Measurements from ENCODE around the gene METTL9.
"Not testable (repeated sequence)": the region's sequence is repeated elsewhere in the genome, so short reads cannot be mapped to it uniquely, and the experiment has no call there.

METTL9 gene

DNA sequence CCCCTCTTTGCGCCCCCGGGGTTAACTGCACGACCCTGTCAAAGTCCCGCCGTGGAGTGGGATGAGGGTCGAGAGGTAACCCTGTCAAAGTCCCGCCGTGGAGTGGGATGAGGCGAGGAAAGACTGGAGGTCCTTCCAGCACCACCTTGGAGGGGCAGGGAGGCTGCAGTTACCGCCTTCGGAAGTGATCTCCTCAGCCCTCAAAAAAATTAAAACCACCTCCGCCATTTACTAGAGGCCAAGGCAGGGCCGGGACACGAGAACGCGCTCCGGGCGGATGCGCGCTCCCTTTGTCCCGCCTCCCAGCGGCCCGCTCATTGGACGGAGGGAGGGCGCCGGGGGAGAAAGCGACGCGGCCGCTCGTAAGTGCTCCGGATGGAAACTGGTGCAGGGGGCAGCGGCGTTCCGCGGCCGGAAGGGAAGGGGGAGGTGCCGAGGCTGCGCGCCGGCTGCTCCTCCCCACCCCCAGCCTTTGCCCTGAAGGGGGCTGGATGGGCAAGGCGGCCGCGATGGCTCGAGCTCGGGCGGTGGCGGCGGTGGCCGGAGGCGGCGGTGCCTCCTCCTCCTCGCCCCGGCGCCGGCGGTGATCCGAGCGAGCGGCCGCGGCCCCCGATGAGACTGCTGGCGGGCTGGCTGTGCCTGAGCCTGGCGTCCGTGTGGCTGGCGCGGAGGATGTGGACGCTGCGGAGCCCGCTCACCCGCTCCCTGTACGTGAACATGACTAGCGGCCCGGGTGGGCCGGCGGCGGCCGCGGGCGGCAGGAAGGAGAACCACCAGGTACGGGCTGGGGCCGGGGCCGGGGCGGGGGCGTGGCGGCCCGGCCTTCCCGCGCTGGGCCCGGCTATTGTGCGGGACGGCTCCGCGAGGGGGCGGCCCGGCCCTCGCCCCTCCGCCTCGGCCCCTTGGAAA is at the start of gene METTL9:
TSS of gene METTL9 (plus strand) at position 456 of the 909 bp plus-strand sequence. CDS start at position 613, 157 bp downstream.
- in situ Hi-C loops (cut with HindIII; ENCODE audit: low sequenced_read_pairs), result no loop called here
- TF ChIP-seq, protein P1, sequence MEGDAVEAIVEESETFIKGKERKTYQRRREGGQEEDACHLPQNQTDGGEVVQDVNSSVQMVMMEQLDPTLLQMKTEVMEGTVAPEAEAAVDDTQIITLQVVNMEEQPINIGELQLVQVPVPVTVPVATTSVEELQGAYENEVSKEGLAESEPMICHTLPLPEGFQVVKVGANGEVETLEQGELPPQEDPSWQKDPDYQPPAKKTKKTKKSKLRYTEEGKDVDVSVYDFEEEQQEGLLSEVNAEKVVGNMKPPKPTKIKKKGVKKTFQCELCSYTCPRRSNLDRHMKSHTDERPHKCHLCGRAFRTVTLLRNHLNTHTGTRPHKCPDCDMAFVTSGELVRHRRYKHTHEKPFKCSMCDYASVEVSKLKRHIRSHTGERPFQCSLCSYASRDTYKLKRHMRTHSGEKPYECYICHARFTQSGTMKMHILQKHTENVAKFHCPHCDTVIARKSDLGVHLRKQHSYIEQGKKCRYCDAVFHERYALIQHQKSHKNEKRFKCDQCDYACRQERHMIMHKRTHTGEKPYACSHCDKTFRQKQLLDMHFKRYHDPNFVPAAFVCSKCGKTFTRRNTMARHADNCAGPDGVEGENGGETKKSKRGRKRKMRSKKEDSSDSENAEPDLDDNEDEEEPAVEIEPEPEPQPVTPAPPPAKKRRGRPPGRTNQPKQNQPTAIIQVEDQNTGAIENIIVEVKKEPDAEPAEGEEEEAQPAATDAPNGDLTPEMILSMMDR (IDR thresholded peaks at IDR 0.05; ENCODE audit: low read depth, low read length, missing control alignments), result no peak
- H3K4me3 ChIP-seq (ENCODE audit: low read depth, low read length), result peak within 1 kb of the TSS; percentile 55
- peak; percentile 83 for DNase-seq (ENCODE audit: low read depth)

- DNase-seq (ENCODE audit: low read depth); in situ Hi-C loops (cut with HindIII; ENCODE audit: low sequenced_read_pairs); H3K4me3 ChIP-seq (ENCODE audit: low read depth, low read length): not testable (repeated sequence)
These were observed 49.4 kb upstream of the METTL9 start for GRCh38 chr16:21549975-21550374.

DNA sequence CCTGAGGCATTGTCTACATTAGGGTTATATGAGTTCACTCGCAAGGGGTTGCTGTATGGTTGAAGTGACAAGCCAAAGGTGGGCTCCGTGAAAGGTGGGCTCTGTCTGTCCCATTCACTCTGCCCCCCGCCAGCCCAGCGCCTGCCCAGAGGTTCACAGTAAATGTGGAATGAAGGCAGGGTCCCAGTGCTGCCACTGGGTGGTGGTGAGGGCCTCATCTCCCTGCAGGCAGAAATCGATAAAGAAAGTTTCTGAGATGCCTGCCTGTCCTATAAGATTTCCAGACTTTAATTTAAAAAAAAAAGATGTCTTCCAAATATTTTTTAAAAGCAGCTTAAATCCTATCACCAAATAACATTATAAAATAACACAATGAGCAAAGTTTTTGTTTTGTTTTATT is 48.9 kb upstream of the METTL9 start:
- in situ Hi-C loops (cut with HindIII; ENCODE audit: low sequenced_read_pairs), result not testable (repeated sequence)

GRCh38 chr16:21551076-21551475 is 48.3 kb upstream of the METTL9 start:
- DNase-seq (ENCODE audit: low read depth); in situ Hi-C loops (cut with HindIII; ENCODE audit: low sequenced_read_pairs); H3K4me3 ChIP-seq (ENCODE audit: low read depth, low read length): not testable (repeated sequence)

More for the DNA sequence above, 48.9 kb upstream of the METTL9 start:
- not testable (repeated sequence) for DNase-seq (ENCODE audit: low read depth); H3K4me3 ChIP-seq (ENCODE audit: low read depth, low read length)

DNA sequence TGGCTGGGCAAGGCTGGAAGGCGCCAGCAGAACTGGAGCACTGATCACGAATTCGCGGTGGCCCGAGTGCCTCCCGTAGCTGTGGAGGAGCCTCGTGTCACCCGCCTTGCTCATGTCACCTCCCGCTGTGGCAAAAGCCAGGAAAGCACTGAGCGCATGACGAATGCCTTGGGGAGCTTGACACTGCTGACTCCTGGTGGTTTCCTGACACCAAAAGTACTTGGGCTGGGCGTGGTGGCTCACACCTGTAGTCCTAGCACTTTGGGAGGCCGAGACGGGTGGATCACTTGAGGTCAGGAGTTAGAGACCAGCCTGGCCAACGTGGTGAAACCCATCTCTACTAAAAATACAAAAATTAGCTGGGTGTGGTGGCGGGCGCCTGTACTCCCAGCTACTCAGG is 47.8 kb upstream of the METTL9 start:
- in situ Hi-C loops (cut with HindIII; ENCODE audit: low sequenced_read_pairs); DNase-seq (ENCODE audit: low read depth): not testable (repeated sequence)

GRCh38 chr16:21553481-21554296 is 45.7 kb upstream of the METTL9 start:
- H3K4me3 ChIP-seq (ENCODE audit: low read depth, low read length); in situ Hi-C loops (cut with HindIII; ENCODE audit: low sequenced_read_pairs): not testable (repeated sequence)

More for the DNA sequence above, 47.8 kb upstream of the METTL9 start:
- not testable (repeated sequence) for H3K4me3 ChIP-seq (ENCODE audit: low read depth, low read length)

GRCh38 chr16:21554795-21555585 is 44.4 kb upstream of the METTL9 start:
- no peak overlapping the region for H3K4me3 ChIP-seq (ENCODE audit: low read depth, low read length)
- DNase-seq (ENCODE audit: low read depth), result peak; percentile 47
- TF ChIP-seq, protein P1 (IDR thresholded peaks at IDR 0.05; ENCODE audit: low read depth, low read length, missing control alignments), result peak; percentile 98
- in situ Hi-C loops (cut with HindIII; ENCODE audit: low sequenced_read_pairs), result no loop called here

More at GRCh38 chr16:21553481-21554296, 45.7 kb upstream of the METTL9 start:
- not testable (repeated sequence) for DNase-seq (ENCODE audit: low read depth)

- H3K4me3 ChIP-seq (ENCODE audit: low read depth, low read length); DNase-seq (ENCODE audit: low read depth); in situ Hi-C loops (cut with HindIII; ENCODE audit: low sequenced_read_pairs): not testable (repeated sequence)
These were observed 43.8 kb upstream of the METTL9 start for GRCh38 chr16:21555621-21556020.

- H3K4me3 ChIP-seq (ENCODE audit: low read depth, low read length); DNase-seq (ENCODE audit: low read depth); in situ Hi-C loops (cut with HindIII; ENCODE audit: low sequenced_read_pairs): not testable (repeated sequence)
These were observed 43.3 kb upstream of the METTL9 start for GRCh38 chr16:21556026-21556595.

- H3K4me3 ChIP-seq (ENCODE audit: low read depth, low read length); DNase-seq (ENCODE audit: low read depth); in situ Hi-C loops (cut with HindIII; ENCODE audit: low sequenced_read_pairs): not testable (repeated sequence)
These were observed 42.6 kb upstream of the METTL9 start for GRCh38 chr16:21556651-21557241.
